WTC11 (cell line): Measurements from ENCODE around the gene ANKRD33. TPM values are rescaled to one million over a fixed set of nuclear protein-coding genes. Genes with fewer than 3 reads are reported as not detected.

Experiments
- ATAC-seq: fragments of 200-7000 bp; cut with Tn5 transposase; 2 replicates; pipeline ENCODE4 v1.10.0; 2021; ENCODE audit warnings: mild to moderate bottlenecking, moderate library complexity
- CTCF ChIA-PET: fragments of 300-600 bp; sonication (Branson Sonifier 250); formaldehyde crosslinking; loops from one replicate; lab custom pipeline; 2021; ENCODE audit warnings: antibody characterized with exemption; lab: Charles Lee
- POLR2A ChIA-PET: fragments of 350-600 bp; sonication (Branson Sonifier 250); formaldehyde crosslinking; loops from one replicate; lab custom pipeline; 2021; ENCODE audit warnings: antibody characterized with exemption; lab: Charles Lee
- DNase-seq: peaks from one replicate; pipeline ENCODE4 v3.0.0; 2021; ENCODE audit warnings: low spot score
- H3K27ac Mint-ChIP-seq: 2 replicates; pipeline ENCODE4 v1.8.0; 2021; ENCODE audit warnings: mixed read lengths
- H3K27me3 Mint-ChIP-seq: 2 replicates; pipeline ENCODE4 v1.8.0; 2021; ENCODE audit warnings: low read depth, mild to moderate bottlenecking, moderate library complexity, mixed read lengths
- H3K36me3 Mint-ChIP-seq: 2 replicates; pipeline ENCODE4 v1.8.0; 2021; ENCODE audit warnings: mixed read lengths
- H3K4me1 Mint-ChIP-seq: 2 replicates; pipeline ENCODE4 v1.8.0; 2022; ENCODE audit warnings: mixed read lengths
- H3K4me3 Mint-ChIP-seq: 2 replicates; pipeline ENCODE4 v1.8.0; 2021; ENCODE audit warnings: mild to moderate bottlenecking, moderate library complexity, mixed read lengths
- H3K9me3 Mint-ChIP-seq: 2 replicates; pipeline ENCODE4 v1.8.0; 2021; ENCODE audit warnings: mixed read lengths
- ARID4B ChIP-seq: sonication (generic); formaldehyde crosslinking; IDR thresholded peaks from 2 replicates; pipeline ENCODE4 v1.8.0; 2023; ENCODE audit warnings: missing genetic modification reagents, mild to moderate bottlenecking, borderline replicate concordance
- ELF4 ChIP-seq: sonication (generic); formaldehyde crosslinking; IDR thresholded peaks from 2 replicates; pipeline ENCODE4 v1.8.1; 2022; ENCODE audit warnings: low read depth, mild to moderate bottlenecking, moderate library complexity, missing genetic modification reagents
- EMX1 ChIP-seq: fragments of 250-450 bp; sonication (Bioruptor Pico); IDR thresholded peaks from 2 replicates; pipeline ENCODE4 v1.8.0; 2021; ENCODE audit warnings: mild to moderate bottlenecking
- GABPB1 ChIP-seq: sonication (generic); formaldehyde crosslinking; IDR thresholded peaks from 2 replicates; pipeline ENCODE4 v1.8.1; 2023; ENCODE audit warnings: mild to moderate bottlenecking, missing genetic modification reagents
- HMGA2 ChIP-seq: fragments of 250-450 bp; sonication (Bioruptor Pico); IDR thresholded peaks from 2 replicates; pipeline ENCODE4 v1.4.0; 2021; ENCODE audit warnings: mild to moderate bottlenecking, moderate library complexity
- IRF1 ChIP-seq: sonication (generic); formaldehyde crosslinking; IDR thresholded peaks from 2 replicates; pipeline ENCODE4 v1.8.0; 2023; ENCODE audit warnings: missing genetic modification reagents
- IRF2 ChIP-seq: sonication (generic); formaldehyde crosslinking; IDR thresholded peaks from 2 replicates; pipeline ENCODE4 v1.8.0; 2022; ENCODE audit warnings: low read depth, missing genetic modification reagents, borderline replicate concordance
- KAT7 ChIP-seq: sonication (generic); formaldehyde crosslinking; IDR thresholded peaks from 2 replicates; pipeline ENCODE4 v1.8.1; 2023; ENCODE audit warnings: missing genetic modification reagents, mild to moderate bottlenecking, borderline replicate concordance
- MYBL2 ChIP-seq: sonication (generic); formaldehyde crosslinking; IDR thresholded peaks from 2 replicates; pipeline ENCODE4 v1.8.1; 2023; ENCODE audit warnings: mild to moderate bottlenecking, moderate library complexity, missing genetic modification reagents
- NFATC4 ChIP-seq: fragments of 250-450 bp; sonication (Bioruptor Pico); IDR thresholded peaks from 2 replicates; pipeline ENCODE4 v1.9.0; 2021; ENCODE audit warnings: mild to moderate bottlenecking
- NR3C1 ChIP-seq: sonication (generic); formaldehyde crosslinking; conservative IDR thresholded peaks from 2 replicates; pipeline ENCODE4 v1.8.1; 2023; ENCODE audit warnings: low read depth, mild to moderate bottlenecking, missing genetic modification reagents
- OVOL2 ChIP-seq: fragments of 250-450 bp; sonication (Bioruptor Pico); IDR thresholded peaks from 2 replicates; pipeline ENCODE4 v1.9.0; 2021; ENCODE audit warnings: mild to moderate bottlenecking, borderline replicate concordance
- PRRX2 ChIP-seq: fragments of 250-450 bp; sonication (Bioruptor Pico); IDR thresholded peaks from 2 replicates; pipeline ENCODE4 v1.8.0; 2021; ENCODE audit warnings: mild to moderate bottlenecking
- RORB ChIP-seq: fragments of 250-450 bp; sonication (Bioruptor Pico); IDR thresholded peaks from 2 replicates; pipeline ENCODE4 v1.9.0; 2021; ENCODE audit warnings: mild to moderate bottlenecking
- SP1 ChIP-seq: sonication (generic); formaldehyde crosslinking; conservative IDR thresholded peaks from 2 replicates; pipeline ENCODE4 v1.8.1; 2022; ENCODE audit warnings: missing genetic modification reagents
- TEAD4 ChIP-seq: sonication (generic); formaldehyde crosslinking; IDR thresholded peaks from 2 replicates; pipeline ENCODE4 v1.8.0; 2022; ENCODE audit warnings: mild to moderate bottlenecking, missing genetic modification reagents
- ZBTB43 ChIP-seq: sonication (generic); formaldehyde crosslinking; IDR thresholded peaks from 2 replicates; pipeline ENCODE4 v1.8.1; 2023; ENCODE audit warnings: mild to moderate bottlenecking, missing genetic modification reagents
- ZMAT4 ChIP-seq: fragments of 250-450 bp; sonication (Bioruptor Pico); IDR thresholded peaks from 2 replicates; pipeline ENCODE4 v1.9.0; 2021; ENCODE audit warnings: mild to moderate bottlenecking
- ZNF232 ChIP-seq: sonication (generic); formaldehyde crosslinking; IDR thresholded peaks from 2 replicates; pipeline ENCODE4 v1.8.0; 2022; ENCODE audit warnings: mild to moderate bottlenecking, missing genetic modification reagents
- ZNF281 ChIP-seq: sonication (generic); formaldehyde crosslinking; IDR thresholded peaks from 2 replicates; pipeline ENCODE4 v1.8.0; 2023; ENCODE audit warnings: mild to moderate bottlenecking, missing genetic modification reagents
- ZNF423 ChIP-seq: fragments of 250-450 bp; sonication (Bioruptor Pico); IDR thresholded peaks from 2 replicates; pipeline ENCODE4 v2.1.2; 2022; ENCODE audit warnings: mild to moderate bottlenecking, moderate library complexity
- ZNF532 ChIP-seq: fragments of 250-450 bp; sonication (Bioruptor Pico); IDR thresholded peaks from 2 replicates; pipeline ENCODE4 v1.9.0; 2021; ENCODE audit warnings: mild to moderate bottlenecking, borderline replicate concordance
- ZSCAN18 ChIP-seq: fragments of 250-450 bp; sonication (Bioruptor Pico); IDR thresholded peaks from 2 replicates; pipeline ENCODE4 v2.1.2; 2022; ENCODE audit warnings: mild to moderate bottlenecking, moderate library complexity
- total RNA-seq: library from RNA; stranded (reverse); gene quantifications from 3 replicates; pipeline ENCODE4 v1.2.3, GENCODE V29; 2021

ANKRD33 gene
- total RNA-seq, 1 experiment from 2014 or later: 1.7 TPM

GRCh38 chr12:51865757-51866270, 22.1 kb upstream of the ANKRD33 start (continued):
- TF ChIP-seq ARID4B (no peak), ZMAT4 (no peak), GABPB1 (CRISPR knock-in tag) (no peak), ZNF423 (CRISPR knock-in tag) (peak; percentile 23; the same call in 1 of the 2 replicates), ZBTB43 (CRISPR knock-in tag) (peak; percentile 17; the same call in 1 of the 2 replicates), TEAD4 (CRISPR knock-in tag) (no peak), EMX1 (CRISPR knock-in tag) (no peak), ZNF232 (CRISPR knock-in tag) (no peak), KAT7 (no peak)

GRCh38 chr12:51866324-51866723, 21.6 kb upstream of the ANKRD33 start:
- H3K9me3 Mint-ChIP-seq: no peaks in the 10 kb centered on the region
- no peak overlapping the region for H3K4me3 Mint-ChIP-seq
- no peak for ATAC-seq
- H3K27ac Mint-ChIP-seq: no peak overlapping the region
- peaks cover 79% of the 10 kb centered on the region for H3K27me3 Mint-ChIP-seq
- DNase-seq: no peak
- ChIA-PET POLR2A (no interaction called here), CTCF (interaction anchor here (0.6 to 6.4 kb wide), 8 partner anchors 7 to 107 kb away, joined by 3 to 126 read pairs (median 4); no protein-coding TSS in a partner anchor)
- no peaks in the 10 kb centered on the region for H3K36me3 Mint-ChIP-seq
- H3K4me1 Mint-ChIP-seq: peaks cover 71% of the 10 kb centered on the region
- no peak for TF ChIP-seq NFATC4 (CRISPR knock-in tag)
- no peak for TF ChIP-seq OVOL2 (CRISPR knock-in tag)
- TF ChIP-seq KAT7: no peak
- TF ChIP-seq ZNF281 (CRISPR knock-in tag): no peak
- TF ChIP-seq IRF1 (CRISPR knock-in tag): no peak
- no peak for TF ChIP-seq IRF2 (CRISPR knock-in tag)
- no peak for TF ChIP-seq ZSCAN18 (CRISPR knock-in tag)
- TF ChIP-seq ELF4: no peak
- TF ChIP-seq MYBL2 (CRISPR knock-in tag): no peak
- no peak for TF ChIP-seq SP1 (CRISPR knock-in tag)
- TF ChIP-seq PRRX2 (CRISPR knock-in tag): no peak
- TF ChIP-seq RORB (CRISPR knock-in tag): no peak
- no peak for TF ChIP-seq HMGA2 (CRISPR knock-in tag)
- no peak for TF ChIP-seq NR3C1 (CRISPR knock-in tag)
- no peak for TF ChIP-seq ZNF532 (CRISPR knock-in tag)
